ENCODE results near the gene VRTN. TPM values are rescaled to one million over a fixed set of nuclear protein-coding genes. Genes with fewer than 3 reads are reported as not detected.

VRTN gene
- total and polyA plus RNA-seq, 2 of the 13 experiments (the other 11 are each of a cell fraction or from before 2014, with no cell fraction given), result not detected

GRCh38 chr14:74392616-74393570, 44.6 kb downstream of the VRTN start:
- TF ChIP-seq NAIF1 (CRISPR knock-in tag; IDR thresholded peaks at IDR 0.05; ENCODE audit: borderline replicate concordance) (no peak), DPF2 (CRISPR knock-in tag; IDR thresholded peaks at IDR 0.05; ENCODE audit: borderline replicate concordance, low read depth) (no peak), NFATC3 (CRISPR knock-in tag; IDR thresholded peaks at IDR 0.05) (no peak), POLR2AphosphoS2 (IDR thresholded peaks at IDR 0.05; ENCODE audit: low read depth, low read length) (no peak), HOXA9 (CRISPR knock-in tag; IDR thresholded peaks at IDR 0.05; ENCODE audit: borderline replicate concordance) (no peak), STAG1 (CRISPR knock-in tag; IDR thresholded peaks at IDR 0.05) (no peak), ATF2 (CRISPR knock-in tag; IDR thresholded peaks at IDR 0.05) (no peak), MEF2D (CRISPR knock-in tag; IDR thresholded peaks at IDR 0.05) (no peak), TERF1 (CRISPR knock-in tag; IDR thresholded peaks at IDR 0.05) (no peak), ZSCAN22 (CRISPR knock-in tag; IDR thresholded peaks at IDR 0.05) (no peak), PHB2 (IDR thresholded peaks at IDR 0.05; ENCODE audit: partially characterized antibody) (no peak), ZBTB3 (CRISPR knock-in tag; IDR thresholded peaks at IDR 0.05; ENCODE audit: borderline replicate concordance, low read depth) (no peak), ZNF337 (CRISPR knock-in tag; IDR thresholded peaks at IDR 0.05; ENCODE audit: borderline replicate concordance, low read depth) (no peak), NR2F1 (CRISPR knock-in tag; IDR thresholded peaks at IDR 0.05) (no peak), MIER2 (CRISPR knock-in tag; IDR thresholded peaks at IDR 0.05) (no peak), ZNF772 (CRISPR knock-in tag; IDR thresholded peaks at IDR 0.05) (no peak), NFYC (CRISPR knock-in tag; IDR thresholded peaks at IDR 0.05) (no peak), ZNF576 (CRISPR knock-in tag; IDR thresholded peaks at IDR 0.05) (no peak), ATF7-NPFF (CRISPR knock-in tag; IDR thresholded peaks at IDR 0.05; ENCODE audit: low read depth) (no peak)
- no peak for ATAC-seq
- no peak for FAIRE-seq
- no peak overlapping the region for H3K4me3 ChIP-seq (replicated peaks in 1 of 3; ENCODE audit: insufficient read depth in 1 of 3, low read depth in 2 of 3, low read length in 3 of 3)
- H4K20me1 ChIP-seq (ENCODE audit: insufficient read depth, low read length), result no peaks in the 10 kb centered on the region
- no peaks in the 10 kb centered on the region for H3K79me2 ChIP-seq (ENCODE audit: insufficient read depth, low read length)
- ChIA-PET POLR2A (no interaction called here), CTCF (ENCODE audit: low intra/inter-chr PET ratio, low total read pairs) (no interaction called here)
- no peaks in the 10 kb centered on the region for H3K36me3 ChIP-seq (replicated peaks in 1 of 2; ENCODE audit: control insufficient read depth in 1 of 2, insufficient read depth in 2 of 2, low read length in 2 of 2)
- H3K27ac ChIP-seq (ENCODE audit: extremely low read length, insufficient read depth, low read length), result no peak overlapping the region
- peaks cover 5 to 46% of the 10 kb centered on the region in 2 experiments; a peak in 3 of 5 replicates for H3K27me3 ChIP-seq (ENCODE audit: control insufficient read depth in 1 of 2, insufficient read depth in 2 of 2, low read length in 2 of 2)
- no peak overlapping the region for H3K9ac ChIP-seq (ENCODE audit: insufficient read depth, low read depth, low read length)
- in situ Hi-C loops (cut with HindIII; ENCODE audit: extremely low pct_ligation_motif_present, low pct_unique_long_range_greater_than_20kb), result no loop called here
- BruUV-seq (replicated peaks), result no TSS peak
- no peaks in the 10 kb centered on the region for H3K4me1 ChIP-seq (ENCODE audit: insufficient read depth, low read length)
- intact Hi-C loops (cut with micrococcal nuclease; ENCODE audit: unreplicated experiment), result no loop called here
- DNase-seq (ENCODE audit: low spot score), result no peak
- H3K9me3 ChIP-seq (ENCODE audit: low read length), result no peaks in the 10 kb centered on the region
- no peak overlapping the region for H2AFZ ChIP-seq (ENCODE audit: low read length)
- WGBS (ENCODE audit: low lambda C conversion rate), result 19% methylated on average over 16 of the region's 16 CpGs
- H3K4me2 ChIP-seq (ENCODE audit: low read depth, low read length), result no peak overlapping the region

All from HepG2 (cell line).